Stimulated activated CD8-positive, alpha-beta memory T cell treated with anti-CD3 and anti-CD28 coated beads, Interleukin-12 subunit alpha, Interleukin-12 subunit beta, amount 100 ng/mL, for 24 hours (primary cell): ENCODE data around the gene CPT1A.

Source experiments
- DNase-seq: peaks from one replicate; pipeline ENCODE4 v3.0.0-alpha.2; 2020; ENCODE audit errors: extremely low read depth

The CPT1A gene

GRCh38 chr11:68709062-68709461 is 132.7 kb downstream of the CPT1A start:
- DNase-seq, result no peak

GRCh38 chr11:68707527-68707926 is 134.2 kb downstream of the CPT1A start:
- no peak for DNase-seq

DNA sequence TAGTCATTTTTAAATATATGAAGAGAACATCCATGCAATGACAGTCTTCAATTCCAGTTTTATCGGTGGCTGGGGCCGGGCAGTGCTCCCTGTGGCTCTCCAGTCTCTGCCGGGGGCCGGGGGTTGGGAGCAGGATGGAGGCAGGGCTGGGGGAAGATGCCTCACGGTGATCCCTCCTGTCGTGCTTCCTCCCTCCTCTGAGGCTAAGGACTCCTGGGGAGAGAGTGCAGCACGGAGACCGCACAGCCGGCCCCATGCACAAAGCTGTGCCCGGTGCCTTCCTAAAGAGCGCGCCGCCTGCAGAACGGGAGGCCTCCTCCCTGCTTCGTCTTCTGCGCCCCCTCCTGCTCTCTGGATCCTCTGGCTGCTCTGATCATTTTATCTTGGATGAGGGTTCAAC is 136.8 kb downstream of the CPT1A start:
- DNase-seq, result no peak
